IPS-NIHi11 (cell line): ENCODE data around the gene UST.
"Not testable (repeated sequence)": the region's sequence is repeated elsewhere in the genome, so short reads cannot be mapped to it uniquely, and the experiment has no call there.

Source experiments
- DNase-seq: peaks from one replicate; pipeline ENCODE4 v3.0.0; 2012; ENCODE audit warnings: mixed read lengths, low spot score

UST gene

DNA sequence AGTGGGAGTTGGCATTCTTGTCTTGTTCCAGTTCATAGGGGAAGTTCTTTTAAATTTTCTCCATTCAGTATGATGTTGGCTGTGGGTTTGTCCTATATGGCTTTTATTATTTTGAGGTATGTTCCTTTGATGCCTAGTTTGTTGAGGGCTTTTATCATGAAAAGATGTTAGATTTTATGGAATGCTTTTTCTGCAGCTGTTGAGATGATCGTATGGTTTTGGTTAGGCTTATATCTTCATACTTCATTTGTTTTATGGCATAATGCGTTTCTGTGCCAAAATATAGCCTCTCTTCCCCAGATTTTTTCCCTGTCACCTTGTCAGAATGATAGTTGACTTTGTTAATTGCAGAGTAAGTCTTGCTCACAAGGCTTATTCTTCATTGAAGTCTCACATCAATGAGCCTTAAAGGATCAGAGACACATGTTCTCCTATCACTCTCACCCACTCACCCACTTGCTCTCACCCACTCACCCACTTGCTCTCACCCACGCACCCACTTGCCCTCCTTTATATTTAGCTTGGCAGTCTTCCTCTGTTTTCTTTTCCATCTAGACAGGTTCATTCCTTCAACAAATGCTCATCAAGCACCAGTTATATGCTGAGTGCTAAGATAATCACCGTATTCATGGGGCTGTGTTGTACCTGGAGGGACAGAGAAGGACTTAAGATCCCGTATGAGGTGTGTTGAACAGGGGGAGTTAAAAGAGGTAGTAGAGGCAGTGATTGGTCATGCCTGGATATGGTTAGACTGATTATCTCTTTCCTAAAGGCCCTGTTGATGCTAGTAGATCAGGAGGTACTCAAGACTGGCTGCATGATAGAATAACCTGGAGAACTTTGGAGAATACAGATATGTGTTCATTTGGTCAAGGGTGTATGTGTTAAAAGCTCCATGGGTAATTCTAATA, 19.3 kb downstream of the UST start:
- DNase-seq, result no peak

DNA sequence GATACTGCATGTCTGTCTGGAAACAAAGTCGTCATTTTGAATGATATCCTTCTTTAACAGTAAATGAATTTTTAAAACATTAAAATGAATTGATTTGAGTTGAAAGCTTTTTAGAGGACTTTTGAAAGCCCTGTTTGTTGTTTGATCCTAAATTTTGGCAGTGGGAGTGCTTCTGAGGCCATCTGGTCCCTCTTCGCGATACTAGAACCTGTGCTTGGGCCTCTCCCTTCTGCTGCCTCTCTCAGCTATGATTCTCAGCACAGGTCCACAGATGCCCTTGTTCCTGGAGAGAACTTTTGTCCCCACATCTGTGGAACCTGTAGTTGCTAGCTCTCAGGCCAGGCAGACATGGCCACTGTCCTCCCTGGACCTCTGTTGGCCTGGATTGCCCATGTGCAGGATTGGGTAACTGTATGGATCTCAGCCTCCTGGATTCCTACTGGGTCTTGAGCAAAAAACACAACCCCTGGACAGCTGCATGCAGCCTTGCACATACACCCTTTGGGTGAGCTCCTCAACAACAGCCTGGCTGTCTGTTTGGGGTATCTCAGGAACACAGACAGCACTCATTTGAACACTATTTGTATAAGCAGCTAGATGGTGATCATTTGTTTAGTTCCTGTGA, 21.9 kb downstream of the UST start:
- no peak for DNase-seq

DNA sequence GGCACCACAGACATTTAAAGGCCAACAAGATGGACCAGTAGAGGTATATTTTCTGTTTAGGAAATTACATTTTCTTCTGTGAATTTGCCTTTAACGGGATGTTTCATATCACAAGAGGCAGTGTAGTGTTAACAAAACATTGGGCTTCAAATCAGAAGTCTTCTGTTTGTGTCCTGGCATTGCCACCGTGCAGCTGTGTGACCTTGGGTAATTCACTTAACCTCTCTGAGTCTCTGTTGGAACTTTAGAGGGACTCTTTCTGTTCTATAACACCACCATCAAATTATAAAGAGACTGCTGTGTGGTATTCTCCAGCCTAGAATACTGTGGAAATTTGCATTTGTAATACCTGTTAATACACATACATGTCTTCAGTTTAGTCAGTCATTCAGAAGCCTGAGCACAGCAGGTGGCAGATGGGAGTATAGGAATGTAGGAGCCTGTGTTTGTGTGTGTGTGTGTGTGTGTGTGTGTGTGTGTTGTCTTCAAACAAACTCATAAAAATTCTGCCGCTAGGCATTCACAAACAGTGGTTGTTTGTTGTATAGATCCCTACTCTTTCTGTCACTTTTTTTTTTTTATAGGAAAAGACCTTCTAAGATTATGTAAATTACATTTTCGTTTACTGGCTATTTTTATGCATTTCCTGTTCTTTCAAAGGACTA, 22.6 kb downstream of the UST start:
- no peak for DNase-seq

DNA sequence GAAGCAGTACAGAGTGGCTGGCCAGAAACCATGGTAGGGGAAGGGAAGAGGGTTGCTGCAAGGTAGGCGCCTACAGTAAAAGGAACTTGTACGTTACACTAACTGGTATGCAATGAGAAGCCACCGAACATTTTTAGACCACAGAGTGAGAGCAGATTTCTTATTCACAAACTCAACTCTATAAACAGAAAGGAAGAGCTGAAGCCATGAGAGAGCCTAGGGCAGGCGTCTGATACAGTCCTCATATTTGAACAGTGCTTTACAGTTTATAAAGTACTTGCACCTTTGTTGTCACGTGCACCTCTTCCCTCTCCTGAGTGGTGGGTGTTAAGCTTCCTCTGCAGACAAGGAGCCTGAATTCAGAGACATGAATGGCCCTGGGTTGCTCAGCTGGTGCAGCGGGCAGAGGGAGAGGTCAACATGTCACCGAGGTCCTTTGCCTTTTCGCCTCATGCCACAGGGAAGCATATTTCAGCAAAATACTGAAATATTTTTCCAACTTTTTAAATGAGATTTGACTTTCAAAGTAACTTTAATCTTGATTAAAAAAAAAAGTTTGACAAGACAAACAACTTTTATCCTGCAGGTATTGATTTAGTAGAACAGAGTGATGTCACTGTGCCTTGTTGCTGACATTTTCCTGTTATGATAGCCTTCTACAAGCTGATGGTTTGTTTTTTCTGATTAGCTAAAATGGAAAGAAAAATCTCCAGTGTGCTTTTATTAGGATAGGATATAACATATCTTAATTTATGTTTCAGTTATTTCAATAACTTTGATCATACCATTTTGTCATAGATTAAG, 23.8 kb downstream of the UST start:
- DNase-seq, result no peak

DNA sequence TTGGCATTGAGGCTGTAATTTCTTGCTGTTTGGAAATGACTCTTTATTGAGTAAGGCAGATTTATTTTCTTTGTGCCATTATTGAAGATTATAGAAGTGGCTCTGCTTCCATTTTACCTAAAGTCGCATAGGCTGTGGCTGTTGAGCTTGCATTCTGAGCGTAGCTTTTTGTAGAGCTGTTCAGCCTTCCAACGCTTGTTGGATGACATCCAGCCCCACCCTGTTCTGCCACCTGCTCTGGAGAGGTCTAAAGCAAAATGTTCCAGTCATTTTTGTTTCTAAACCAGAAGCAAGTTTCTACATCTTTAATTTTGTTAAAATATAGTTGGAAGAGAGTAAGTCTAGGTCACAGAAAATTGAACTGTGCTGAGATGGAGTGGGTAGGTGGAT, 24.4 kb downstream of the UST start:
- no peak for DNase-seq

DNA sequence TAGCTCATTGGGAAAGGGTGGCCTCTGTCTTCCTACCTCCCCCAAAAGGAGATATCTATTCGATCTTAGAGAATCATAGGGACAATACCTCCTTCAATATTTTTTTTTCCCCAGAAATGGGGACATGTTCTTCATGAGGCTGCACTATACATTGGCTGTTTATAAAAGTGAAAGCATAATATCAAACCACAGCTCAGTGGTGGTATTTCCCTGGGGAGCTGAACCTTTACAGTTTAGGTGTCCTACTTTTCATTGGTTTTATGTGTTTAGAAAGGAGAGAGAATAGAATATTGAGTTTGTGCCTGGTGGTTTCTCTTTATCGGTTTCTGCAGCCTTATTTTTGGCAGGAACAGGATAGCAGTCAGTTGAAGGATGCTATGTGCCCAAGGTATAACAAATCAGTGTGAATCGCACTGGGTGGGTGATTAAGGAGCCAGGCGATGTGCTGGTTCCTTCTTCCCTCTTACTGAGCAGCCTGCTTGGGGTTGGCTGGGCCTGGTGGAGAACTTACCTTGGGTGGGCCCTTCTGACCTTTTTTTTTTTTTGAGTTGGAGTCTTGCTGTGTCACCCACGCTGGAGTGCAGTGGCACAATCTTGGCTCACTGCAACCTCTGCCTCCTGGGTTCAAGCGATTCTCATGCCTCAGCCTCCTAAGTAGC, 25.2 kb downstream of the UST start:
- no peak for DNase-seq

DNA sequence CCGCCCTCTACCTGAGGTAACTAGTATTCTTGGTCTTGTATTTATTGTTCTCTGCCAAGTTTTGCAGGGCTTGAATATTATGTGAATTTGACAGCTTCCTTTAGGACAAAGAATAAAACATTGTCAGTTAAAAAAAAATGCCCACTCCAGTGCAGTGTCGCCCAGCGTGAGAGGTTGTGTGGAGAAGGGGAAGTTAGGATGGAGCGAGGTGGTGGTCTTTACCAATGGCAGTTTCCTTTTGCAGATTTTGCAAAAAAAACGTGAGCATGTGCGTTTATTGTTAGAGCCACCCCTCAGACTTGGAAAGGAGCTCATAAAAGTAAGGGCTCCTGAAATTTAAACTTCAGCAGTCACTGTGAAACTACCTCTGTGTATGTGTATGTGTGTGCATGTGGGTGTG, 28.3 kb downstream of the UST start:
- DNase-seq, result no peak

DNA sequence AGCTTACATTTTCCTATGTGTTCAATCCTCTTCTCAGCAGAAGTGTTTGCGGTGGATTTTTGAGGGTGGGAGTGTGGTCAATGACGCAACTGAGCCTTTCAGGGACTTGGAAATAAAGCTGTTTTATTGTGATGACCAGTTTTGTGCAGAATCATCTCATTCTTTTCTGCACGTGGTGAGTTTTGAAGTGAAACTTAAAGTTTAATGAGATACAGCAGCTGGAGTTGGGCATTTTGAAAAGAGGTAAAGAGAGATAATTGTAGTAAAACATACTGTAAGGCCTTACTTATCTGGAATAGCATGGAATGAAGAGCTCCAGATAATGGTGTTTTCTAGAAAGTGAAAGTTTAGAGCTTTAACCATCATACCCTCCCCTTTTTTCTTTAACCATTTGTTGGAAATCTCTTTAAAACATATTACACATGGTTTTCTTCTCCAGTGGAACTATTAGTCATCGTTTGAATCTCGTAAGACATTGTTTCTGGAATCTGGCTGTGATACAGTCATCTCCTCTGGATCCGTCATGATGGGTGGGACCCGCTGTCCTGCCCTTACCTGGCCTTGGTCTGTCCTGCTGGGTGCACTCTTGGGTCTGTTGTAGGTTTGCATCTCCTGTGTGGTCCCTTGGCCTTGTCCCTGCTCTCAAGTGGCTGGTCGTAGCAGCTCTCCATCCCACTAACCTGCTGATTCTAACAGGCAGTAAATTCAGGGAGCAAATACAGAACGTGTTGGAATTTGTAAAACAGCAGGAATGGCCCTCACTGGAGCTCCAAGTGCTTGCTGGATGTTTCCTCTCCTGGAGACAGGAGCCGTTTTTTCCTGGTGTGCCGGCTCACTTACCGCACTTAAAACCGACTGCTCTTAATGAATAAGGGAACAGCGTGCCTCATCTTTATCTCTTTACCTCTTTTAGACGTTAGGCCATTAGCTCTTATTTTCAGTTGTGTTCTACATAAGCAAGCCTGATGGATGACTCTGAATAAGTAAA, 29.8 kb downstream of the UST start:
- no peak for DNase-seq

DNA sequence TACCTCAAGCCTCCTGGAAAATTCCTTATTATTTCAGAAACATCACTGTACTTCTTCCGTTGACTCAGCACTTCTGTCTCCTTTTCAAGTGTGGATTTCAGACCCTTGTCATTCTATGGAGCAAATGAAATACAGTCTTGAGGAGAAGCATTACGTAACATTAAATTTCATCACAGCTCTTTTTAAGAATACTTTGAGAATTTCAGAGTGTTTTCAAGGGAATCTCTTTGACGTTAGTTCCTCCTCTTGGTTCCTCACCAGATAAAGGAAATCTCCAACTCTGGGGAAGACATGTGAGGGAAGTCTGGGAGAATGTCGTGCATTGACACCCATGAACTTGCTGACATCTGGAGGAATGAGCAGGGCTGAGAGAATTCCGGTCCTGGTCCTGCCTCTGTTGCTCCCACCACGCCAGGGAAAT, 32.3 kb downstream of the UST start:
- DNase-seq, result no peak

DNA sequence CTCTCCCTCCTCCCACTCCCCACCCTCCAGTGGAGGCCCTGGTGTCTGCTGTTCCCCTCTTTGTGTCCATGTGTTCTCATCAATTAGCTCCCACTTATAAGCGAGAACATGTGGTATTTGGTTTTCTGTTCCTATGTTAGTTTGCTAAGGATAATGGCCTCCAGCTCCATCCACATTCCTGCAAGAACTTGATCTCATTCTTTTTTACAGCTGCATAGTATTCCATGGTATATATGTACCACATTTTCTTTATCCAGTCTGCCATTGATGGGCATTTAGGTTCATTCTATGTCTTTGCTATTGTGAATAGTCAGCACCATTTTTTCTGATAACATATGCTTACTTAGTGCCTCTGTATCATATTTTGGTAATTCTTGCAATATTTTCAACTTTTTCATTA, 33.6 kb downstream of the UST start:
- DNase-seq, result not testable (repeated sequence)

DNA sequence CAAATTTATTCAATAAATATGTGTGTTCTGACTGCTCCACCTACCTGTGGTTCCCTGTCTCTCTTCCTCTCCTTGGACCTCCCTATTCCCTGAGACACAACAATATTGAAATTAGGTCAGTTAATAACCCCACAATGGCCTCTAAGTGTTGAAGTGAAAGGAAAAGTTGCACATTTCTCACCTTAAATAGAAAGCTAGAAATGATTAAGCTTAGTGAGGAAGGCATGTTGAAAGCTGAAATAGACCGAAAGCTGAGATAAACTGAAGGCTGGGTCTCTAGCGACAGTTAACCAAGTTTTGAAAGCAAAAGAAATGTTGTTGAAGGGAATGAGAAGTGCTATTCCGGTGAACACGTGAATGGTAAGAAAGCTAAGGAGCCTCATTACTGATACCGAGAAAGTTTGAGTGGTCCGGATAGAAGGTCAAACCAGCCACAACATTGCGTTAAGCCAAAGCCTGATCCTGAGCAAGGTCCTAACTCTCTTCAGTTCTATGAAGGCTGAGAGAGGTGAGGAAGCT, 34.1 kb downstream of the UST start:
- no peak for DNase-seq

DNA sequence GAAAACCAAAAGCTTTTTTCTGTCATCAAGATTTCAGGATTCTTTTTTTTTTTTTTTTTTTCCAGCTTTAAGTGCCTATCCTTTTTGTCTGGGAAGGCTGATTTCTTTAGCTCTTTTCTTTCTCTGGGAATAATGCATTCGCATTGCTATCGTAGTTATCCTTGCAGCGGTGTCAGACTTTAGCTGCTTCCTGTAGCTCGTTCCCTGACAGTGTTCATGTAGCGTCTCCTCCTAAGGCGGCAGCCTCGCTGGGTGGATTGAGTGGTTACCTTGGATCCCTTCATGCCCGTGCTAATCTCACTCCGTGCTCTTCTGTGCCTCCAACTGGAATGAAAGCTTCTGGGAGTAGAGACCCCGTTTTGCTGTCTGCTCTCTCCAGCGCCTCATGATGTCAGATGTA, 43.1 kb downstream of the UST start:
- no peak for DNase-seq

DNA sequence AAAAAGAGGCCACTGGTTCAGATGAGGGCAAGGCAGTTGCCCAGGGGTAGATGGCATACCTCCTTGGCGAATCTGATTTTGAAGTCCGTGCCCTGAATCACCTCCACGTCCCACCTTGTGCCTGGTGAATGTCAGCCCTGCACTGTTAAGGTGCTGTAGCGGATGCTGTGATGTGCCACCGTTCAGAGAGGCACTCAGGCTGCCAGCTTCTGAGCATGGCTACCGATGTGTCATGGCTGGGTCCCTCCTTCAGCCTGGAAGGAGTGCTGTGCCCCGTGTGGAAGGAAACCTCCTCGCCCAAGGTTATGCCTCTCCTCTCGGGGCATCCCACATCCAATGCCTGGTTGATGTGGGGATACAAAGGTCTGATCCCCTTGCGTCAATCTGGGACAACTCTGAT, 43.6 kb downstream of the UST start:
- DNase-seq, result no peak

DNA sequence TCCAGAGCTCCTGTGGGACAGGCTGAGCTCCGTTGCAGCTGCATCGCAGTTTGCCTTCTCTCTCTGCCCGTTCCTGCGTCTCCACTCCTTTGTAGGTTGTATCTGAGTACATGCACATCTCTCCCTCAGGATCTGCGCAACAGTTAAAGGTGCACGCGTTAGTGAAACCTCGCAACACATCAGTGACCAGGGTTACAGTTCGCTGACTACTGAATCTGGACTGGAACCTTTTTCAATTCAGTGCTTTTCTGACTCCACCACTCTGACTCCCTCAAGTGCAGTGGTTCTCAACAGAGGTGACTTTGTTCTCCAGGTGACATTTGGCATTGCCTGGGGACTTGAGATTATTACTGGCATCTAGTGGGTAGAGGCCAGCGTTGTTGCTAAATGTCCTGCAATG, 44.0 kb downstream of the UST start:
- no peak for DNase-seq

DNA sequence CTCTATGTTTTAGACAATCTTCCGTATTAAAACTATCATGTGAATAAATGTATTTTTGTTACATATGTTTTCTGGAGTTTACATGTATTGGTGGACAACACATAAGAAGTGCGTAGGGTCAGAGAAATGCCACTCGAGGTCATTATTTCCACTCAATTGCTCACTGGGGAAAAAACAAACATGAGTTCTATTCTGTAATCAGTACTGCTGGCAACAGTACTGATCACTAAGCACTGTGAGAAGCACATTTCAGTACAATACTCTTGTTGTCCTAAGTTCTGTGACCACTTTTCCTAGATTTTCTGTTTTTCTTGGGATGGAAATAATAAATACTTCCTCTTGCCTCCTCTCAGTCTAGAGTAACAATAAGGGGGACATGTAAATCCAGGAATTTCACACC, 44.5 kb downstream of the UST start:
- DNase-seq, result no peak

DNA sequence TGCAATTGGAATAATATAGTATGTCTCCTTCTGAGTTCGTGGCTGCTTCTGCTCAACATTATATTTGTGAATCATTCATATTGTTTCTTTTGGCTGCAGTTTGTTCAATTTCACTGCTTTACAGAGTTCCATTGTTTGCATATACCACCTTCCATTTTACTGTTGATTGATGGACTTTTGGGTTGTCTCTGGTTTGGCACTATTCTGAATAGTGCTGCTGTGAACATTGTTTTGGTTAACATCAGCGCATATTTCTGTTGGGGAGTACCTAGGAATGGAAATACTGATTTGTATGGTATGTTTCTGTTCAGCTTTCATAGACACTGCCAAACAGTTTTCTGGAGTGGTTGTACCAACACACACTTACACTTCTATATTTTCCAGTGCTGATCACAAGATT, 46.9 kb downstream of the UST start:
- DNase-seq, result no peak

DNA sequence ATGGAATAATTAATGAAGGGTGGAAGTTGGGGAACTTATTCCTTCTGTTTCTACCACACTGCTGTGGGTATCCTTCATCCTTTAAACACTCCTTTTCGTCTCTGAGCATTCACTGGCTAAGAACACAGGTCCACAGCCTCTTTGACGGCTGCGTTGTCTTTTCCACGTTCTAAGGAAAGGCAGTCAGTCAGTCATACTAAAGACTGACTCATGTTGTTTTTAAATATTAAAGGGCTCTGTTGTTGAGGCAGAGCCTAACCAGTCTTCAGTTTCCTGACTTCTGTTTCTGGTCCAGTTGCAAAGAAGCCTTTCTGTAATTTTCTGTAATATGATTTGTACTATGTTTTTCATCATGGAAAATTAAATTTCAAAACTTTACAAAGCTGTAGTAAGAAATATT, 48.0 kb downstream of the UST start:
- DNase-seq, result no peak

DNA sequence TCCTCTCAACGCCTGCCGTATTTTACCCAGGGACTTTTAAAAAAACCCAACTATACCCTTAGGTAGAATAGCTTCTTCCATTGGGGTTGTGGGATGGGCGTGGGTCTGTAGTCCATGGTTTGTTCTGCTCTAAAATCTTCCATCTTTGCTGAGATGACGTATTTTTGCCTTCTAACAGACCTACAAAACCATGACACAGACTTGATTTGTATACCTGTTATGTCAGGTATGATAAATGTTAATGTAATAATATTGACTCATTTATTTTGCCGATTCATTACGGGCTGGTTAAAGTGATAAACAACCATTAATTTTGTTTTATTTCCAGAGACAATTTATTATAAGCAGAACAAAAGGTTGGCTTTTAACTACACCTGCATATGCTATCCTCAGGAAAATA, 48.7 kb downstream of the UST start:
- no peak for DNase-seq

DNA sequence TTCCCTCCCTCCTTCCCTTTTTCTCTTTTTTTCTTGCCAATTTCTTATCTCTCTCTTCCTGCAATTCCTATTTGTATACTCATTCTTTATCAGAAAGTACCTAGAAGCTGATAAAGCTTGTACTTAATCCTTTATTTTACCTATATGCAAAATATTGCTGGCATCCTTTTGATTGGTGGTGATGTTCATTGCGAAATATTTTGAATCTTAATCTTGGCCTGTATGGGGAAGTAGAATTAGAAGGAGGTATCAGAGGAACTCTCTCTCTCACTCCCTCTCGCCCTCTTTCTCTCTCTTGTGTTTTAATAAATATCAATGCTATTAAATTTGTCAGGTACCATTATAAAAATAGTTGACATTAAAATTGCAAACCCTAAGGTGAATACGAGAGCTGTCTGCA, 52.8 kb downstream of the UST start:
- DNase-seq, result no peak

DNA sequence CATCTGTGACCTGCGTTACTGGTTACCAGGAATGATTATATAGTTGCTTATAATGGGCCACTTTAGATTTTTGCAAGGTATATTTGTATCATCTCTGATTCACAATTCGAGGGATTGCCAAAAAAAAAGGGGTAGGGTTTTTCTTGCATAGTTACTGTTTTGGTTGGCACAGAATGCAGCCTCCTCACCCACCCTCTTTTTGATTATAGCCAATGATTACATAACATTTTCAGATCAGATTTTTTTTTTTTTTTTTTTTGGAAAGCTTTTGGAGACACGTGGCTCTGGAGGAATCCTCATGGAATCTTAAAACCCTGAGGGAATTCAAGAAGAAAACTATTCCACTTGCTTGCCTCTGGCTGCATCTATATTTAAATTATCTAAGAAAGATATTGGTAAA, 53.7 kb downstream of the UST start:
- DNase-seq, result no peak
